Activated CD4-positive, alpha-beta memory T cell treated with anti-CD3 and anti-CD28 coated beads for 36 hours (primary cell): ENCODE measurements around the gene MAML3. TPM values are rescaled to one million over a fixed set of nuclear protein-coding genes. Genes with fewer than 3 reads are reported as not detected.

Experiments used
- CTCF ChIA-PET: fragments of 350-600 bp; sonication (Branson Sonifier 250); formaldehyde crosslinking; loops from one replicate; lab custom pipeline; 2021; ENCODE audit warnings: antibody characterized with exemption, inconsistent platforms; lab: Charles Lee
- POLR2A ChIA-PET: fragments of 350-600 bp; sonication (Branson Sonifier 250); formaldehyde crosslinking; loops from one replicate; lab custom pipeline; 2021; ENCODE audit warnings: antibody characterized with exemption; lab: Charles Lee
- DNase-seq: peaks from one replicate; pipeline ENCODE4 v3.0.0-alpha.2; 2020
- H3K27ac Mint-ChIP-seq: one replicate; pipeline ENCODE4 v1.8.0; 2021; ENCODE audit warnings: mixed read lengths
- H3K27me3 Mint-ChIP-seq: one replicate; pipeline ENCODE4 v1.8.0; 2021; ENCODE audit warnings: mixed read lengths
- H3K36me3 Mint-ChIP-seq: one replicate; pipeline ENCODE4 v1.8.0; 2021; ENCODE audit warnings: mixed read lengths
- H3K4me1 Mint-ChIP-seq: one replicate; pipeline ENCODE4 v1.8.0; 2021; ENCODE audit warnings: low read depth, mixed read lengths
- H3K4me3 Mint-ChIP-seq: one replicate; pipeline ENCODE4 v1.8.0; 2021; ENCODE audit warnings: mild to moderate bottlenecking, mixed read lengths
- H3K9me3 Mint-ChIP-seq: one replicate; pipeline ENCODE4 v1.8.0; 2021; ENCODE audit warnings: mixed read lengths
- intact Hi-C: fragments of 100-400 bp; cut with micrococcal nuclease; formaldehyde crosslinking; loops from one replicate; pipeline ENCODE4 v1.15.1; 2023
- total RNA-seq, 2 experiments: library from RNA; stranded (reverse); gene quantifications; one replicate each; pipeline ENCODE4 v1.2.3, GENCODE V29; 2021

MAML3 gene
- total RNA-seq, 2 experiments from 2014 or later = 0.51 to 0.76 TPM

DNA sequence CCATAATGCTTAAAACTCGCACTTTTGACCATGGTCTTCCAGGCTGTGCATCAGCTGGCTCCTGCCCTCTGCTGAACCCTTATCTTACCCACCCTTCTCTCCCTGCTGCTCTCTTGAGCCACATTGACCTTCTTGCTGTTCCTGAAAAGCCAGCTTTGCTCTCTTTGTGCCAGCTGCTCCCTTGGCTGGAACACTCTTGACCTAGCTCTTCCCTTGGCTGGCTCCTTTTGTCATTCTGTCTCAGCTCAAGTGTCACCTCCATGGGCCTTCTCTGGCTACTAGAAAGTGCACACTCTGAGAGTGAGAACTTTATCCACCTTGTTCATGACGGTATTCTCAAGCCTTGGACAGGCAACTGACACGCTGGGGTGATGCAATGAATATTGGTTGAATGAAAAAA, 376.2 kb downstream of the MAML3 start:
- no peaks in the 10 kb centered on the region for H3K27me3 Mint-ChIP-seq
- no peaks in the 10 kb centered on the region for H3K9me3 Mint-ChIP-seq
- POLR2A ChIA-PET = no interaction called here
- no peak for DNase-seq
- CTCF ChIA-PET = no interaction called here
- H3K27ac Mint-ChIP-seq = no peak overlapping the region
- H3K4me3 Mint-ChIP-seq = no peak overlapping the region
- intact Hi-C loops = no loop called here
- H3K36me3 Mint-ChIP-seq = no peaks in the 10 kb centered on the region
- no peaks in the 10 kb centered on the region for H3K4me1 Mint-ChIP-seq

DNA sequence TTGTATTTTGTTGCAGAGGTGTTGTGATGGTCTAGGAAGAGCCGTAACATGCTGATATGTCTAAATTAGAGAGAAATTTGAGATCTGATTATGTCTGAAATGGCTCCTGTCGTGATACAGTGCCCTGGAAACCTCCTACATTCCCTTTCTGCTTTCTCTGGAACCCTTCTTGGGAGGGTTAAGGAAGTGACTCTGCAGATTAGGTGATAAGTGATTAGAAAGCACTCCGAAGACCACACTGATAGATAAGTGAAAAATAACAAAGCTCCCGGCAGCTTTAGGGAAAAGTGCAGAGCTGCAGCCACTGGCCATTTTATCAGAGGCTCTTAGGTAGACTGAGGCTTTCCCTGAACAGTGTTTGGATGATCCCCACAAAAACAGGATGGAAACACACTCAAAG, 377.7 kb downstream of the MAML3 start:
- no peak for DNase-seq

DNA sequence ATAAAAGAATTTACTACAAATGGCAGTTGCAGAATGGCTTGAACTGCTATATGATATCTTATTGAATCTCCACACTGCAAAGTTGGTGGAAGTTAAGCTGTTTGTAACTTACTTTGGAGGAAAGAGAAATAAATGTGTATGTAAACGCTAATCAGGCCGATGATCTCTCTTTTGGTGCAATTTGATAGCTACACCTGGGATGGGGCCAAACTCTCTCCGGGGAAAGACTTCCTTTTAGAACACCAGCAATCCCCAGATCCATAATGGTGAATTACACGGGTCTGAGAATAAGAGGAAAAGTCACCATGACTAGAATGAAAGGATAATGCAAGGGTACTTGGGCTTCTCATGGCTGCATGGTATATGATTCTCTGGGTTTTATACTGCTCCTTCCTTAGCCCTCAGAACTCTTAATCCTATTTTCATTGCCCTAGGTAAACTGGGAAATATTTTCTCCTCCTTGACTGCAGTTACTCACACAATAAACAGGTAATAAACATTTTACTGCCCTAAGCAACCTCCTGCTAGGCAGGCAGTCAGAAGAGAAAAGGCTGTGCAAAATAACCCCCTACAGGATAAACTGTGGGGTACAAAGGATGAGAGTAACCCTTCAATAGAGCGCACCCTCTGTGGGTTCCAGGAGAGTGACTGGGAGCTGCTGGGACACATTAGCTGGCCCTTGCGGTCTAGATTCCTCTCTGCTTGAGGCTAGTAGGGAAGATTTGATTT, 379.1 kb downstream of the MAML3 start:
- no peak overlapping the region for H3K27ac Mint-ChIP-seq
- no peaks in the 10 kb centered on the region for H3K4me1 Mint-ChIP-seq
- H3K9me3 Mint-ChIP-seq = no peaks in the 10 kb centered on the region
- POLR2A ChIA-PET = no interaction called here
- H3K27me3 Mint-ChIP-seq = no peaks in the 10 kb centered on the region
- intact Hi-C loops = no loop called here
- CTCF ChIA-PET = no interaction called here
- DNase-seq = no peak
- H3K36me3 Mint-ChIP-seq = no peaks in the 10 kb centered on the region
- no peak overlapping the region for H3K4me3 Mint-ChIP-seq

More for the DNA sequence above, 377.7 kb downstream of the MAML3 start:
- no peaks in the 10 kb centered on the region for H3K27me3 Mint-ChIP-seq
- ChIA-PET POLR2A (no interaction called here), CTCF (no interaction called here)
- H3K9me3 Mint-ChIP-seq = no peaks in the 10 kb centered on the region
- no peaks in the 10 kb centered on the region for H3K4me1 Mint-ChIP-seq
- no peak overlapping the region for H3K27ac Mint-ChIP-seq
- intact Hi-C loops = no loop called here
- H3K4me3 Mint-ChIP-seq = no peak overlapping the region
- no peaks in the 10 kb centered on the region for H3K36me3 Mint-ChIP-seq

DNA sequence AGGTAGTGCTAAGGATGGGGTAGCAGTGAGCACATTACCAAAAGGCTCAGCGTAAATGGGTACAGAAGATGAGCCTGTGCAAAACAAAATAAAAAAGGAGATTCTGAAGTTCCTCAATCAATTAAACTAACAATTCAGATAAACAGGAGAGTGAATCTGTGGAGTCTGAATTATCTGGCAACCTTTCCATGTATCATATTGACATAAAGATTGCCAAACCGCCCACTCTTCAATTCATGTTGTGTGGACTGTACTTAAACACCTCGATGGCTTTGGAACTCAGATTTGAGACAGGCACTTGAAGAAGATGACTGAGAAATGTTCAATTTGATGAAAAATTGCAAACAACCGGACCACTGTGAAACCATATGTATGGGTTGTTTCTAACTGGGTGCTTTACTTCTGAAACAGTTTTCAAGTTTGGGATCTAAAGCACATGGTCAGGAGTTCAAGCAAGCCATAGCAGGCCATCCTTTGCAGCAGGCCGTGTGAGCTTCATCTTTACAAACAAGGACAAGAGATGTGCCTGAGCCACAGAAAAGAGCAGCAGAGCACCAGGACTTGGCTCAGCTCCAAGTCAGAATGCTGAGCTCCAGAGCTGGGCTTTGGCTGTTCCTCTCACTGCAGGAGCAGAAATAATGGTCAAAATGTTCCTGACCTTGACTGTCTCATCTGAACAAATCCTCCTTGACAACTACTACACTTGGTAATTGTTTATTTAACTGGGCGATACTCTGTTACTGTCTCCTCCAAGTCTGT, 380.2 kb downstream of the MAML3 start:
- no peaks in the 10 kb centered on the region for H3K4me1 Mint-ChIP-seq
- H3K27me3 Mint-ChIP-seq = no peaks in the 10 kb centered on the region
- intact Hi-C loops = no loop called here
- H3K4me3 Mint-ChIP-seq = no peak overlapping the region
- H3K27ac Mint-ChIP-seq = no peak overlapping the region
- ChIA-PET POLR2A (no interaction called here), CTCF (no interaction called here)
- no peaks in the 10 kb centered on the region for H3K36me3 Mint-ChIP-seq
- DNase-seq = no peak
- H3K9me3 Mint-ChIP-seq = no peaks in the 10 kb centered on the region

DNA sequence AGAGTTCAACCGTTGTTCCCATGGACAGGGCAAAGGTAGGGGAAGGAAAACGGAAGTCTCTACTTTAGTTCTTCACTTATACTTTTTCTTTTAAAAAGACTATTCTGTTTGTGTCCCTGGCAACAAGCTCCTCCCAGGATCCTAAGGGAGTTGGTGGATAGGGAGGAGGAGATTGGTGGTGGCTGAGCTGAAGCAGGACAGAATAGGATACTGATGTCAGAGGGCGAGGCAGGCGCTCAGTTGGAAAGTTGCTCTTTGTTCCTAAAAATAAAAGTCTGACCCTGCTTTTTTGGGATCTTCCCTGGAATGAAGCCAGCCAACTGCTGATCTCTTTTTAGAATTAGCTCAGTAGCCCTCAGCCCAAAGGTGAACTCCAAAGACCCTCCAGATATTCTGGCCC, 383.6 kb downstream of the MAML3 start:
- no peak for DNase-seq
- Mint-ChIP-seq H3K27ac (no peak overlapping the region), H3K36me3 (no peaks in the 10 kb centered on the region), H3K4me1 (no peaks in the 10 kb centered on the region), H3K9me3 (no peaks in the 10 kb centered on the region), H3K27me3 (no peaks in the 10 kb centered on the region), H3K4me3 (no peak overlapping the region)
- ChIA-PET CTCF (no interaction called here), POLR2A (no interaction called here)
- intact Hi-C loops = no loop called here

DNA sequence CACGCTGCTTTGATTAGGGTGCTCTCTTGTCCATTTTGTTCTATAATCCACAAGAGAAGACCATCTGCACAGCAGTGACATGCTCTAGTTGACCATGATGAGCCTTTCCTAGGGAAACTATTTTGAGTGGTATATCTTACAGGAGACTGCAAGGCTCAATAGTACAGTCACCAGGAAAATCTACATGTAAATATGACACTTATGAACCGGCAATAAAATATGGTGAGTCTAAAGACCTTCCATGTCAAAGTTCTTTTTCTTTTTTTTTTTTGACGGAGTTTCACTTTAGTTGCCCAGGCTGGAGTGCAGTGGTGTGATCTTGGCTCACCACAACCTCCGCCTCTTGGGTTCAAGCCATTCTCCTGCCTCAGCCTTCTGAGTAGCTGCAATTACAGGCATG, 384.6 kb downstream of the MAML3 start:
- no peaks in the 10 kb centered on the region for H3K4me1 Mint-ChIP-seq
- POLR2A ChIA-PET = no interaction called here
- no peak overlapping the region for H3K4me3 Mint-ChIP-seq
- H3K27me3 Mint-ChIP-seq = no peaks in the 10 kb centered on the region
- CTCF ChIA-PET = no interaction called here
- intact Hi-C loops = no loop called here
- DNase-seq = no peak
- no peak overlapping the region for H3K27ac Mint-ChIP-seq
- no peaks in the 10 kb centered on the region for H3K36me3 Mint-ChIP-seq
- no peaks in the 10 kb centered on the region for H3K9me3 Mint-ChIP-seq

DNA sequence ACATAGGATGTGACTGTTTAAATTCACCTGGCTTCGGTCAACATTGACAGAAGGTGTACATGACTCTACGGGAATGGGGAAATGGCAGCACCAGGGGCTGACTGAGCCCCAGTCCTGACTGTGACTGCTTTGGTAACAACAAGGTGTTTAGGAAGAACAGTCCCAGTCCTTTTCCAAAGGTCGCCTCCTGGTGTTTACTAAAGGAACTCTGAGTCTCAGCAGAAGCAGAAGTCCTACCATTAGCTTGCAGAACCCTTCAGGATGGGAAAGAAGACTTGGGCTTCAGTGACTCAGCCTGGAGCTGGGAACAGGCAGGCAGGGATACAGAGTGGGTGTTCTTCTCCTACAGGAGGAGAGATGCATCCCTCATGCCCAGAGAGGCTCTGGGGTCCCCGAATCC, 385.1 kb downstream of the MAML3 start:
- Mint-ChIP-seq H3K36me3 (no peaks in the 10 kb centered on the region), H3K4me3 (no peak overlapping the region), H3K27ac (no peak overlapping the region), H3K9me3 (no peaks in the 10 kb centered on the region), H3K4me1 (no peaks in the 10 kb centered on the region), H3K27me3 (no peaks in the 10 kb centered on the region)
- DNase-seq = no peak
- CTCF ChIA-PET = no interaction called here
- POLR2A ChIA-PET = no interaction called here
- intact Hi-C loops = no loop called here

DNA sequence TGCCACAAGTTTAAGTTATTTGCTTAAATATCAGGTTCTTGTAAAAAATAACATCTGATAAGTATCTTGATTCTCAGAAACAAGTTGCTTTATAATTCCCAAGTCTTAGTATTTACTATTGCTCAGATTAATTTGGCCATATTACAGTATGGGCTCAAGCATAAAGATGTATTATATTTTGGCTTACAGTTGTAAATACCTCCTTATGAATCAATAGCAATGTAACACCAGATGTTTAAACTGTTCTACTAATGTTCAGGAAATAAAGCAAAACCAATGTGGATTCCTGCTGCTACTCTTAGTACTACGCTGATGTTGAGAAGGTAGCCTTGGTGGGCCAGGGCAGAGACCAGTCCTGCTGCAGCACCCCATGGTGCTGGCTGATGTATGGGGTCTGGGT, 385.6 kb downstream of the MAML3 start:
- Mint-ChIP-seq H3K27me3 (no peaks in the 10 kb centered on the region), H3K27ac (no peak overlapping the region), H3K36me3 (no peaks in the 10 kb centered on the region), H3K4me1 (no peaks in the 10 kb centered on the region), H3K9me3 (no peaks in the 10 kb centered on the region), H3K4me3 (no peak overlapping the region)
- POLR2A ChIA-PET = no interaction called here
- no peak for DNase-seq
- CTCF ChIA-PET = no interaction called here
- intact Hi-C loops = no loop called here

DNA sequence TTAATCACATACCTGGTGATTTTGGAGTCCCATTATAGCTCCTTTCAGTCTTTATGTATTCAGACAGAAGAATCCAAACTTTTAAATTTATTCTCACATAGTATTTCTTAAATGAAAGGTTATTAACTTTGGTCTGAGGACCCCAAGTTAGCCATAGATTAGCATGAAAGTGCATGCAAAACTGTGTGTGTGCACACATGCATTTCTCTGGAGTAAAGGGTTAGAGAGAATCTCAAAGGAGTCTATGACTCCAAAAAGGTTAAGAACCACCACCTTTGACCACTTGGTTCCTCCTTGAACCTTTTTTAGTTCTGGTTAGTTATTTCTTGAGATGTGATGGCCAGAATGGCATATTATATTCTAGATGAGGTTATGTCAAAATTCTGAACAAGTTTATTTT, 386.4 kb downstream of the MAML3 start:
- no peak overlapping the region for H3K4me3 Mint-ChIP-seq
- H3K4me1 Mint-ChIP-seq = no peaks in the 10 kb centered on the region
- no peaks in the 10 kb centered on the region for H3K9me3 Mint-ChIP-seq
- H3K27me3 Mint-ChIP-seq = no peaks in the 10 kb centered on the region
- H3K27ac Mint-ChIP-seq = no peak overlapping the region
- no peaks in the 10 kb centered on the region for H3K36me3 Mint-ChIP-seq
- ChIA-PET POLR2A (no interaction called here), CTCF (no interaction called here)
- intact Hi-C loops = no loop called here
- DNase-seq = no peak

DNA sequence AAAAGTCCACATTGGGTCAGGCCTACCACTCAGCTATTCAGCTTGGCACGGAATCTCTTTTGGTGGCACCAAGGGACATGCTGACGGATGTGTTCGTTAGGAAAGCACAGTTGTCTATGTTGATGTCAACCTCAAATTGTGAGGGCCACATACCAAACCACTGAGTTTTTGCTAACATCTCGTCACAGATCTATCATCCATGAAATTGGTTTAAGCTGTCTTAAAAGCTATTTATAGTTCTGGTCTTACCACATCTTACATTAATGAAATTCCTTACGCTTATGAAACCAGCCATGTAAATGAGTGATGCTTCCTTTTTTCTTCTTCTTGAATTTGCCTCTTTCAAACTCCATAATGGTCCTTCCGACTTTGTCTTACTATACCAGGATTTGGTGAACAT, 386.8 kb downstream of the MAML3 start:
- no peaks in the 10 kb centered on the region for H3K4me1 Mint-ChIP-seq
- H3K36me3 Mint-ChIP-seq = no peaks in the 10 kb centered on the region
- H3K4me3 Mint-ChIP-seq = no peak overlapping the region
- no peak overlapping the region for H3K27ac Mint-ChIP-seq
- intact Hi-C loops = no loop called here
- H3K27me3 Mint-ChIP-seq = no peaks in the 10 kb centered on the region
- H3K9me3 Mint-ChIP-seq = no peaks in the 10 kb centered on the region
- no peak for DNase-seq
- ChIA-PET POLR2A (no interaction called here), CTCF (no interaction called here)

DNA sequence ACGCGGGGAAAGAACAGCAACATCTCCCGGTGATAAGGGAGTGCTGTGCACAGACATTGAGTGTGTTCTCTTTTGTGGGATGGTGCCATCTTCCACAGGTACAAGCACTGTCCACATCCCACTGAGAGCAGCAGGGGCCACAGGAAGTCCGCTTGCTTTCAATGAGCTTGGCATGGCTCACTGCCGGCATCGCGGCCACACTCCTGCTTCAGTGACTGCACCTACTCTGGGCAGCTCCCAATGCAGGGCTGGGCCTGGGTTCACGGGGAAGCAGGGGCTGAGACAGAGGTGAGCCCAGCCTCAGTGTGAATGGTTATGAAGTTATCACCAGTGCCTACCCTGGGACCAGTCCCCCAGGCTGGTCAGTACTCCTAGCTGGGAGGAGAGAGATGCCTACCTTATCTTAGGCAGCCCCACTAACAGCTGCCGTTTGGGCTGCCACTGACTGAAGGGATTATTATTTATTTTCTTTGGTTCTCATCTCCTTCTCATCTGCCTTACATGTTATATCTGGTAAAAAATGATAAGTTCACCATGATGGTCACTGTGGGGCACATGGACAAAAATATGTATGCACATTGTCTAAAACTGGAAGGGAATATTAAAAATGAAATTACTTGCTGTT, 389.2 kb downstream of the MAML3 start:
- H3K27me3 Mint-ChIP-seq = no peaks in the 10 kb centered on the region
- POLR2A ChIA-PET = no interaction called here

DNA sequence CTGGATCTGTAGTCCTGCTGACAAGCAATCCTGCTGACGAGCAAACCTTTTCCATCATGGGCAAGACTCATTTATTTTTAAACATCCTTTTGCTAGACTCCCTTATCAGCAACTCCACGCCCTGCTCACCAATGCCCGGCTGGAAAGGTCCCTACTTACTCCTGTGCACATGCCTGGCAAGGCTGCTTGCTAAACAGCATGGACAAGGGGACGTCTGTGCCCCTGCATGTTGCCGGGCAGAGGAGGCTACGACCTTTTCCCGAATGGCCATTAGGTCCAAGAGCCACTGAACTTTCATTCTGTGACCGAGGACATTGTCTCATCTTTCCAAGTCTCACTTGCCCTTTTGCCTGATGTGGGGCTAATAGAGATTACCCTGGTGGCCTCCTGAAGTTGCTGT, 389.8 kb downstream of the MAML3 start:
- no peak overlapping the region for H3K4me3 Mint-ChIP-seq
- intact Hi-C loops = no loop called here

More for the DNA sequence above, 389.2 kb downstream of the MAML3 start:
- DNase-seq = no peak
- Mint-ChIP-seq H3K27ac (no peak overlapping the region), H3K4me1 (no peaks in the 10 kb centered on the region), H3K4me3 (no peak overlapping the region), H3K9me3 (no peaks in the 10 kb centered on the region), H3K36me3 (no peaks in the 10 kb centered on the region)
- intact Hi-C loops = no loop called here
- CTCF ChIA-PET = no interaction called here

More for the DNA sequence above, 389.8 kb downstream of the MAML3 start:
- Mint-ChIP-seq H3K4me1 (no peaks in the 10 kb centered on the region), H3K27me3 (no peaks in the 10 kb centered on the region), H3K27ac (no peak overlapping the region), H3K9me3 (no peaks in the 10 kb centered on the region), H3K36me3 (no peaks in the 10 kb centered on the region)
- no peak for DNase-seq
- POLR2A ChIA-PET = no interaction called here
- CTCF ChIA-PET = no interaction called here
